ENCODE results near the gene SEMA4D.

SEMA4D gene

GRCh38 chr9:89505048-89505447 is 7.1 kb upstream of the SEMA4D start:
- no peak for DNase-seq (ENCODE audit: low read depth)
- TF ChIP-seq CTCF (conservative IDR thresholded peaks at IDR 0.05; ENCODE audit: low read depth, low read length): no peak
- no peak overlapping the region for H3K4me3 ChIP-seq (ENCODE audit: low read depth, low read length)

GRCh38 chr9:89502671-89503070 is 4.8 kb upstream of the SEMA4D start:
- DNase-seq (ENCODE audit: low read depth): no peak
- no peak for TF ChIP-seq CTCF (conservative IDR thresholded peaks at IDR 0.05; ENCODE audit: low read depth, low read length)
- no peak overlapping the region for H3K4me3 ChIP-seq (ENCODE audit: low read depth, low read length)

GRCh38 chr9:89502038-89502601 is 4.2 kb upstream of the SEMA4D start:
- H3K4me3 ChIP-seq (ENCODE audit: low read depth, low read length): no peak overlapping the region
- no peak for DNase-seq (ENCODE audit: low read depth)
- no peak for TF ChIP-seq CTCF (conservative IDR thresholded peaks at IDR 0.05; ENCODE audit: low read depth, low read length)

GRCh38 chr9:89501311-89501898 is 3.5 kb upstream of the SEMA4D start:
- no peak for DNase-seq (ENCODE audit: low read depth)
- H3K4me3 ChIP-seq (ENCODE audit: low read depth, low read length): no peak overlapping the region
- no peak for TF ChIP-seq CTCF (conservative IDR thresholded peaks at IDR 0.05; ENCODE audit: low read depth, low read length)

- no peak overlapping the region for H3K4me3 ChIP-seq (ENCODE audit: low read depth, low read length)
- no peak for DNase-seq (ENCODE audit: low read depth)
- TF ChIP-seq CTCF (conservative IDR thresholded peaks at IDR 0.05; ENCODE audit: low read depth, low read length): no peak
Measured at GRCh38 chr9:89500008-89500407, 2.1 kb upstream of the SEMA4D start.

GRCh38 chr9:89498852-89499480 is 1.1 kb upstream of the SEMA4D start:
- no peak for TF ChIP-seq CTCF (conservative IDR thresholded peaks at IDR 0.05; ENCODE audit: low read depth, low read length)
- DNase-seq (ENCODE audit: low read depth): no peak
- H3K4me3 ChIP-seq (ENCODE audit: low read depth, low read length): no peak overlapping the region

All from choroid plexus epithelial cell (primary cell).